ENCODE data around the gene MORN1. TPM values are rescaled to one million over a fixed set of nuclear protein-coding genes. Genes with fewer than 3 reads are reported as not detected.

MORN1 gene
- total and polyA plus RNA-seq, 2 experiments from 2014 or later, result 4.8 to 11.1 TPM

GRCh38 chr1:2378441-2378851 is 12.9 kb downstream of the MORN1 start:
- no peak for TF ChIP-seq REST (IDR thresholded peaks at IDR 0.05; ENCODE audit: unreplicated experiment)
- no peak for TF ChIP-seq EZH2phosphoT487 (IDR thresholded peaks at IDR 0.05; ENCODE audit: unreplicated experiment)
- TF ChIP-seq, protein P1, sequence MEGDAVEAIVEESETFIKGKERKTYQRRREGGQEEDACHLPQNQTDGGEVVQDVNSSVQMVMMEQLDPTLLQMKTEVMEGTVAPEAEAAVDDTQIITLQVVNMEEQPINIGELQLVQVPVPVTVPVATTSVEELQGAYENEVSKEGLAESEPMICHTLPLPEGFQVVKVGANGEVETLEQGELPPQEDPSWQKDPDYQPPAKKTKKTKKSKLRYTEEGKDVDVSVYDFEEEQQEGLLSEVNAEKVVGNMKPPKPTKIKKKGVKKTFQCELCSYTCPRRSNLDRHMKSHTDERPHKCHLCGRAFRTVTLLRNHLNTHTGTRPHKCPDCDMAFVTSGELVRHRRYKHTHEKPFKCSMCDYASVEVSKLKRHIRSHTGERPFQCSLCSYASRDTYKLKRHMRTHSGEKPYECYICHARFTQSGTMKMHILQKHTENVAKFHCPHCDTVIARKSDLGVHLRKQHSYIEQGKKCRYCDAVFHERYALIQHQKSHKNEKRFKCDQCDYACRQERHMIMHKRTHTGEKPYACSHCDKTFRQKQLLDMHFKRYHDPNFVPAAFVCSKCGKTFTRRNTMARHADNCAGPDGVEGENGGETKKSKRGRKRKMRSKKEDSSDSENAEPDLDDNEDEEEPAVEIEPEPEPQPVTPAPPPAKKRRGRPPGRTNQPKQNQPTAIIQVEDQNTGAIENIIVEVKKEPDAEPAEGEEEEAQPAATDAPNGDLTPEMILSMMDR (conservative IDR thresholded peaks at IDR 0.05; ENCODE audit: low read depth in 2 of 2), result no peak
- TF ChIP-seq ETS1 (IDR thresholded peaks at IDR 0.05), result no peak
- Histone ChIP-seq H3K4me1 (ENCODE audit: insufficient read depth) (no peaks in the 10 kb centered on the region), H2AFZ (no peak overlapping the region), H4K20me1 (replicated peaks; ENCODE audit: insufficient read depth) (no peaks in the 10 kb centered on the region; the same call in 1 of the 2 replicates), H3F3A (replicated peaks; ENCODE audit: low read depth) (no peaks in the 10 kb centered on the region), H3K27me3 (ENCODE audit: insufficient read depth) (no peaks in the 10 kb centered on the region), H3K79me2 (replicated peaks; ENCODE audit: insufficient read depth) (no peaks in the 10 kb centered on the region), H3K36me3 (ENCODE audit: insufficient read depth) (no peaks in the 10 kb centered on the region), H3K4me3 (no peak overlapping the region), H3K9me2 (ENCODE audit: insufficient read depth) (no peaks in the 10 kb centered on the region), H3K4me2 (no peak overlapping the region), H3K27ac (ENCODE audit: low read depth) (no peak overlapping the region)
- no peaks in the 10 kb centered on the region for H3K36me3 Mint-ChIP-seq (ENCODE audit: low read depth)
- H3K4me3 Mint-ChIP-seq, result no peak overlapping the region
- peaks cover 5% of the 10 kb centered on the region for H3K27me3 Mint-ChIP-seq (ENCODE audit: insufficient read depth, low read depth, poor library complexity)
- DNase-seq (ENCODE audit: low spot score) (no peak), ATAC-seq (no peak)
- no peaks in the 10 kb centered on the region for H3K4me1 Mint-ChIP-seq
- H3K9me3 Mint-ChIP-seq, result no peaks in the 10 kb centered on the region
- no peak overlapping the region for H3K27ac Mint-ChIP-seq

- no peak overlapping the region for H3K4me3 Mint-ChIP-seq
- no peak overlapping the region for H3K4me2 ChIP-seq
- H2AFZ ChIP-seq, result no peak overlapping the region
- DNase-seq (ENCODE audit: low spot score) (no peak), ATAC-seq (no peak)
- no peaks in the 10 kb centered on the region for H3K79me2 ChIP-seq (replicated peaks; ENCODE audit: insufficient read depth)
- no peaks in the 10 kb centered on the region for H3K36me3 ChIP-seq (ENCODE audit: insufficient read depth)
- H3K27me3 Mint-ChIP-seq (ENCODE audit: insufficient read depth, low read depth, poor library complexity), result peaks cover 5% of the 10 kb centered on the region
- no peaks in the 10 kb centered on the region for H3K9me2 ChIP-seq (ENCODE audit: insufficient read depth)
- H3K9me3 Mint-ChIP-seq, result no peaks in the 10 kb centered on the region
- no peak overlapping the region for H3K4me3 ChIP-seq
- no peaks in the 10 kb centered on the region for H3K4me1 ChIP-seq (ENCODE audit: insufficient read depth)
- H3K27ac ChIP-seq (ENCODE audit: low read depth), result no peak overlapping the region
- H3K27ac Mint-ChIP-seq, result no peak overlapping the region
- H3K36me3 Mint-ChIP-seq (ENCODE audit: low read depth), result no peaks in the 10 kb centered on the region
- no peaks in the 10 kb centered on the region; the same call in 1 of the 2 replicates for H4K20me1 ChIP-seq (replicated peaks; ENCODE audit: insufficient read depth)
- no peaks in the 10 kb centered on the region for H3K4me1 Mint-ChIP-seq
- H3K27me3 ChIP-seq (ENCODE audit: insufficient read depth), result no peaks in the 10 kb centered on the region
- no peaks in the 10 kb centered on the region for H3F3A ChIP-seq (replicated peaks; ENCODE audit: low read depth)
- TF ChIP-seq JUNB (IDR thresholded peaks at IDR 0.05; ENCODE audit: unreplicated experiment), result no peak
- TF ChIP-seq ZNF331 (CRISPR knock-in tag; IDR thresholded peaks at IDR 0.05; ENCODE audit: low read depth), result no peak
- TF ChIP-seq, protein P2, sequence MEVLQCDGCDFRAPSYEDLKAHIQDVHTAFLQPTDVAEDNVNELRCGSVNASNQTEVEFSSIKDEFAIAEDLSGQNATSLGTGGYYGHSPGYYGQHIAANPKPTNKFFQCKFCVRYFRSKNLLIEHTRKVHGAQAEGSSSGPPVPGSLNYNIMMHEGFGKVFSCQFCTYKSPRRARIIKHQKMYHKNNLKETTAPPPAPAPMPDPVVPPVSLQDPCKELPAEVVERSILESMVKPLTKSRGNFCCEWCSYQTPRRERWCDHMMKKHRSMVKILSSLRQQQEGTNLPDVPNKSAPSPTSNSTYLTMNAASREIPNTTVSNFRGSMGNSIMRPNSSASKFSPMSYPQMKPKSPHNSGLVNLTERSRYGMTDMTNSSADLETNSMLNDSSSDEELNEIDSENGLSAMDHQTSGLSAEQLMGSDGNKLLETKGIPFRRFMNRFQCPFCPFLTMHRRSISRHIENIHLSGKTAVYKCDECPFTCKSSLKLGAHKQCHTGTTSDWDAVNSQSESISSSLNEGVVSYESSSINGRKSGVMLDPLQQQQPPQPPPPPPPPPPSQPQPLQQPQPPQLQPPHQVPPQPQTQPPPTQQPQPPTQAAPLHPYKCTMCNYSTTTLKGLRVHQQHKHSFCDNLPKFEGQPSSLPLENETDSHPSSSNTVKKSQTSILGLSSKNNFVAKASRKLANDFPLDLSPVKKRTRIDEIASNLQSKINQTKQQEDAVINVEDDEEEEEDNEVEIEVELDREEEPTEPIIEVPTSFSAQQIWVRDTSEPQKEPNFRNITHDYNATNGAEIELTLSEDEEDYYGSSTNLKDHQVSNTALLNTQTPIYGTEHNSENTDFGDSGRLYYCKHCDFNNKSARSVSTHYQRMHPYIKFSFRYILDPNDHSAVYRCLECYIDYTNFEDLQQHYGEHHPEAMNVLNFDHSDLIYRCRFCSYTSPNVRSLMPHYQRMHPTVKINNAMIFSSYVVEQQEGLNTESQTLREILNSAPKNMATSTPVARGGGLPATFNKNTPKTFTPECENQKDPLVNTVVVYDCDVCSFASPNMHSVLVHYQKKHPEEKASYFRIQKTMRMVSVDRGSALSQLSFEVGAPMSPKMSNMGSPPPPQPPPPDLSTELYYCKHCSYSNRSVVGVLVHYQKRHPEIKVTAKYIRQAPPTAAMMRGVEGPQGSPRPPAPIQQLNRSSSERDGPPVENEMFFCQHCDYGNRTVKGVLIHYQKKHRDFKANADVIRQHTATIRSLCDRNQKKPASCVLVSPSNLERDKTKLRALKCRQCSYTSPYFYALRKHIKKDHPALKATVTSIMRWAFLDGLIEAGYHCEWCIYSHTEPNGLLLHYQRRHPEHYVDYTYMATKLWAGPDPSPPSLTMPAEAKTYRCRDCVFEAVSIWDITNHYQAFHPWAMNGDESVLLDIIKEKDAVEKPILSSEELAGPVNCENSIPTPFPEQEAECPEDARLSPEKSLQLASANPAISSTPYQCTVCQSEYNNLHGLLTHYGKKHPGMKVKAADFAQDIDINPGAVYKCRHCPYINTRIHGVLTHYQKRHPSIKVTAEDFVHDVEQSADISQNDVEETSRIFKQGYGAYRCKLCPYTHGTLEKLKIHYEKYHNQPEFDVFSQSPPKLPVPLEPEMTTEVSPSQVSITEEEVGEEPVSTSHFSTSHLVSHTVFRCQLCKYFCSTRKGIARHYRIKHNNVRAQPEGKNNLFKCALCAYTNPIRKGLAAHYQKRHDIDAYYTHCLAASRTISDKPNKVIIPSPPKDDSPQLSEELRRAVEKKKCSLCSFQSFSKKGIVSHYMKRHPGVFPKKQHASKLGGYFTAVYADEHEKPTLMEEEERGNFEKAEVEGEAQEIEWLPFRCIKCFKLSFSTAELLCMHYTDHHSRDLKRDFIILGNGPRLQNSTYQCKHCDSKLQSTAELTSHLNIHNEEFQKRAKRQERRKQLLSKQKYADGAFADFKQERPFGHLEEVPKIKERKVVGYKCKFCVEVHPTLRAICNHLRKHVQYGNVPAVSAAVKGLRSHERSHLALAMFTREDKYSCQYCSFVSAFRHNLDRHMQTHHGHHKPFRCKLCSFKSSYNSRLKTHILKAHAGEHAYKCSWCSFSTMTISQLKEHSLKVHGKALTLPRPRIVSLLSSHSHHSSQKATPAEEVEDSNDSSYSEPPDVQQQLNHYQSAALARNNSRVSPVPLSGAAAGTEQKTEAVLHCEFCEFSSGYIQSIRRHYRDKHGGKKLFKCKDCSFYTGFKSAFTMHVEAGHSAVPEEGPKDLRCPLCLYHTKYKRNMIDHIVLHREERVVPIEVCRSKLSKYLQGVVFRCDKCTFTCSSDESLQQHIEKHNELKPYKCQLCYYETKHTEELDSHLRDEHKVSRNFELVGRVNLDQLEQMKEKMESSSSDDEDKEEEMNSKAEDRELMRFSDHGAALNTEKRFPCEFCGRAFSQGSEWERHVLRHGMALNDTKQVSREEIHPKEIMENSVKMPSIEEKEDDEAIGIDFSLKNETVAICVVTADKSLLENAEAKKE (CRISPR knock-in tag; IDR thresholded peaks at IDR 0.05), result no peak
- TF ChIP-seq ZNF114 (CRISPR knock-in tag; IDR thresholded peaks at IDR 0.05), result no peak
These were observed 13.5 kb downstream of the MORN1 start for GRCh38 chr1:2377751-2378440.

Data from GM23338 (cell line).